Thoracic aorta (tissue), 2 donors: ENCODE data around the gene GYS2. TPM values are rescaled to one million over a fixed set of nuclear protein-coding genes. Genes with fewer than 3 reads are reported as not detected.

Experiments used
- ATAC-seq: fragments of 150-250 bp; one replicate; pipeline ENCODE4 v1.8.0; 2017; ENCODE audit warnings: low read depth; ENCODE audit not compliant: insufficient number of reproducible peaks, low FRiP score
- DNase-seq: peaks from one replicate; pipeline ENCODE4 v3.0.0-alpha.2; 2020; ENCODE audit warnings: low spot score
- H3K27ac ChIP-seq, 2 donors: fragments of 200-600 bp; sonication (generic); 1 replicate in 1 of 2; 2 replicates in 1 of 2; pipeline ENCODE4 v1.5.1; 2016; ENCODE audit warnings: mild to moderate bottlenecking in 2 of 2, moderate library complexity in 2 of 2
- H3K27me3 ChIP-seq: fragments of 200-600 bp; sonication (generic); replicated peaks from 2 replicates; pipeline ENCODE4 v1.6.0; 2016; ENCODE audit warnings: mild to moderate bottlenecking; ENCODE audit not compliant: insufficient read depth
- H3K36me3 ChIP-seq: fragments of 200-600 bp; sonication (generic); one replicate; pipeline ENCODE4 v1.5.1; 2016
- H3K4me1 ChIP-seq, 2 donors: fragments of 200-600 bp; sonication (generic); 1 replicate in 1 of 2; 2 replicates in 1 of 2; pipeline versions ENCODE4 v1.5.1 to v1.6.0; 2016; ENCODE audit warnings: low read depth in 2 of 2, mild to moderate bottlenecking in 1 of 2; ENCODE audit not compliant: control insufficient read depth in 1 of 2
- H3K4me3 ChIP-seq: fragments of 200-600 bp; sonication (generic); 2 replicates; pipeline ENCODE4 v1.5.1; 2016; ENCODE audit warnings: mild to moderate bottlenecking
- H3K9me3 ChIP-seq: fragments of 200-600 bp; sonication (generic); 2 replicates; pipeline ENCODE4 v1.5.1; 2016
- CTCF ChIP-seq: fragments of 200-600 bp; sonication (generic); IDR thresholded peaks from one replicate; pipeline ENCODE4 v1.5.1; 2019; ENCODE audit warnings: antibody characterized with exemption
- total RNA-seq, 2 donors: library from RNA; depleted of rRNA; stranded (reverse); fragments of >200 nt; gene quantifications; one replicate each; pipeline versions ENCODE4 v1.1.0 to v1.2.3, GENCODE V29; 2016

Gene GYS2
- not detected for total RNA-seq

- no peaks in the 10 kb centered on the region for H3K36me3 ChIP-seq
- no peak for ATAC-seq
- DNase-seq: no peak
- TF ChIP-seq CTCF: no peak
- no peak within 1 kb of the TSS for H3K4me3 ChIP-seq
- no peaks in the 10 kb centered on the region for H3K27me3 ChIP-seq
- H3K4me1 ChIP-seq: no peaks in the 10 kb centered on the region
- no peak within 1 kb of the TSS for H3K27ac ChIP-seq
- H3K9me3 ChIP-seq: no peaks in the 10 kb centered on the region
These were observed at the start of gene GYS2 for GRCh38 chr12:21604245-21605101. Gene GYS2, minus strand, starts transcription at chr12:21604847. Its CDS starts 255 bp downstream, at chr12:21604592.

GRCh38 chr12:21651821-21652220 lies 47.2 kb upstream of the GYS2 start:
- ATAC-seq (no peak), DNase-seq (no peak)
- Histone ChIP-seq H3K4me1 (peaks cover 8 to 20% of the 10 kb centered on the region in 2 donors), H3K9me3 (no peaks in the 10 kb centered on the region), H3K27me3 (no peaks in the 10 kb centered on the region), H3K4me3 (no peak overlapping the region), H3K36me3 (peaks cover 22% of the 10 kb centered on the region), H3K27ac (no peak overlapping the region)
- TF ChIP-seq CTCF: no peak

- ATAC-seq: no peak
- no peaks in the 10 kb centered on the region for H3K27me3 ChIP-seq
- no peak overlapping the region for H3K27ac ChIP-seq
- H3K4me3 ChIP-seq: no peak overlapping the region
- DNase-seq: no peak
- peaks cover 4 to 14% of the 10 kb centered on the region in 2 donors for H3K4me1 ChIP-seq
- TF ChIP-seq CTCF: no peak
- H3K36me3 ChIP-seq: peaks cover 25% of the 10 kb centered on the region
- no peaks in the 10 kb centered on the region for H3K9me3 ChIP-seq
These were observed 46.4 kb upstream of the GYS2 start for GRCh38 chr12:21650997-21651396.

GRCh38 chr12:21649034-21649433 lies 44.4 kb upstream of the GYS2 start:
- ATAC-seq: no peak

More at GRCh38 chr12:21649034-21649433, 44.4 kb upstream of the GYS2 start:
- H3K9me3 ChIP-seq: no peaks in the 10 kb centered on the region
- H3K4me3 ChIP-seq: no peak overlapping the region
- H3K4me1 ChIP-seq: peaks cover 0 to 5% of the 10 kb centered on the region in 2 donors
- no peaks in the 10 kb centered on the region for H3K27me3 ChIP-seq
- DNase-seq: no peak
- TF ChIP-seq CTCF: no peak
- no peak overlapping the region for H3K27ac ChIP-seq
- H3K36me3 ChIP-seq: peaks cover 38% of the 10 kb centered on the region
